Measurements from ENCODE around the gene TRIM75. TPM values are rescaled to one million over a fixed set of nuclear protein-coding genes. Genes with fewer than 3 reads are reported as not detected.

Gene TRIM75
- total and polyA plus RNA-seq, 2 of the 13 experiments (the other 11 are each of a cell fraction or from before 2014, with no cell fraction given): not detected

DNA sequence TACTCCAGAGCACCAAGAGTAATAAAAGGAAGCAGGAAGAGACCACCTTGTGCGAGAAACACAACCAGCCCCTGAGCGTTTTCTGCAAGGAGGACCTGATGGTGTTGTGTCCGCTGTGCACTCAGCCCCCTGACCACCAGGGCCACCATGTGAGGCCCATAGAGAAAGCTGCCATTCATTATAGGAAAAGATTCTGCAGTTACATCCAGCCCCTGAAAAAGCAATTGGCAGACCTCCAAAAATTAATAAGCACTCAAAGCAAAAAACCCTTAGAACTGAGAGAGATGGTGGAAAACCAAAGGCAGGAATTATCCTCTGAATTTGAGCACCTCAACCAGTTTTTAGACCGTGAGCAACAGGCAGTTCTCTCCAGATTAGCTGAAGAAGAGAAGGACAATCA is 5.7 kb downstream of the TRIM75 start:
- ATAC-seq: no peak
- Histone ChIP-seq H4K20me1 (ENCODE audit: insufficient read depth, low read length) (no peaks in the 10 kb centered on the region), H3K9me3 (ENCODE audit: low read length) (no peaks in the 10 kb centered on the region), H3K9ac (ENCODE audit: insufficient read depth, low read depth, low read length) (no peak overlapping the region), H3K4me2 (ENCODE audit: low read depth, low read length) (no peak overlapping the region), H3K27ac (ENCODE audit: extremely low read length, insufficient read depth, low read length) (no peak overlapping the region), H3K27me3 (ENCODE audit: control insufficient read depth in 1 of 2, insufficient read depth in 2 of 2, low read length in 2 of 2) (peaks cover 0 to 11% of the 10 kb centered on the region in 2 experiments; a peak in 2 of 5 replicates), H3K4me3 (replicated peaks in 1 of 3; ENCODE audit: insufficient read depth in 1 of 3, low read depth in 2 of 3, low read length in 3 of 3) (no peak overlapping the region), H3K79me2 (ENCODE audit: insufficient read depth, low read length) (no peaks in the 10 kb centered on the region), H2AFZ (ENCODE audit: low read length) (no peak overlapping the region), H3K36me3 (replicated peaks in 1 of 2; ENCODE audit: control insufficient read depth in 1 of 2, insufficient read depth in 2 of 2, low read length in 2 of 2) (no peaks in the 10 kb centered on the region), H3K4me1 (ENCODE audit: insufficient read depth, low read length) (no peaks in the 10 kb centered on the region)
- CTCF ChIA-PET (ENCODE audit: low intra/inter-chr PET ratio, low total read pairs): no interaction called here
- TF ChIP-seq YEATS4 (CRISPR knock-in tag; IDR thresholded peaks at IDR 0.05; ENCODE audit: borderline replicate concordance) (no peak), NFAT5 (CRISPR knock-in tag; IDR thresholded peaks at IDR 0.05) (no peak), ZNF264 (CRISPR knock-in tag; IDR thresholded peaks at IDR 0.05) (no peak), HDAC2 (CRISPR knock-in tag; IDR thresholded peaks at IDR 0.05) (no peak), XRCC5 (optimal IDR thresholded peaks at IDR 0.05; ENCODE audit: low read length) (no peak), ZNF572 (CRISPR knock-in tag; IDR thresholded peaks at IDR 0.05) (no peak), PHB2 (IDR thresholded peaks at IDR 0.05; ENCODE audit: partially characterized antibody) (no peak), SATB2 (CRISPR knock-in tag; IDR thresholded peaks at IDR 0.05) (no peak), ZKSCAN8 (CRISPR knock-in tag; IDR thresholded peaks at IDR 0.05; ENCODE audit: borderline replicate concordance) (no peak), SMAD9 (CRISPR knock-in tag; IDR thresholded peaks at IDR 0.05) (no peak)
- TF ChIP-seq, protein P1, sequence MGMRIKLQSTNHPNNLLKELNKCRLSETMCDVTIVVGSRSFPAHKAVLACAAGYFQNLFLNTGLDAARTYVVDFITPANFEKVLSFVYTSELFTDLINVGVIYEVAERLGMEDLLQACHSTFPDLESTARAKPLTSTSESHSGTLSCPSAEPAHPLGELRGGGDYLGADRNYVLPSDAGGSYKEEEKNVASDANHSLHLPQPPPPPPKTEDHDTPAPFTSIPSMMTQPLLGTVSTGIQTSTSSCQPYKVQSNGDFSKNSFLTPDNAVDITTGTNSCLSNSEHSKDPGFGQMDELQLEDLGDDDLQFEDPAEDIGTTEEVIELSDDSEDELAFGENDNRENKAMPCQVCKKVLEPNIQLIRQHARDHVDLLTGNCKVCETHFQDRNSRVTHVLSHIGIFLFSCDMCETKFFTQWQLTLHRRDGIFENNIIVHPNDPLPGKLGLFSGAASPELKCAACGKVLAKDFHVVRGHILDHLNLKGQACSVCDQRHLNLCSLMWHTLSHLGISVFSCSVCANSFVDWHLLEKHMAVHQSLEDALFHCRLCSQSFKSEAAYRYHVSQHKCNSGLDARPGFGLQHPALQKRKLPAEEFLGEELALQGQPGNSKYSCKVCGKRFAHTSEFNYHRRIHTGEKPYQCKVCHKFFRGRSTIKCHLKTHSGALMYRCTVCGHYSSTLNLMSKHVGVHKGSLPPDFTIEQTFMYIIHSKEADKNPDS (CRISPR knock-in tag; IDR thresholded peaks at IDR 0.05): no peak
- TF ChIP-seq, protein P2, sequence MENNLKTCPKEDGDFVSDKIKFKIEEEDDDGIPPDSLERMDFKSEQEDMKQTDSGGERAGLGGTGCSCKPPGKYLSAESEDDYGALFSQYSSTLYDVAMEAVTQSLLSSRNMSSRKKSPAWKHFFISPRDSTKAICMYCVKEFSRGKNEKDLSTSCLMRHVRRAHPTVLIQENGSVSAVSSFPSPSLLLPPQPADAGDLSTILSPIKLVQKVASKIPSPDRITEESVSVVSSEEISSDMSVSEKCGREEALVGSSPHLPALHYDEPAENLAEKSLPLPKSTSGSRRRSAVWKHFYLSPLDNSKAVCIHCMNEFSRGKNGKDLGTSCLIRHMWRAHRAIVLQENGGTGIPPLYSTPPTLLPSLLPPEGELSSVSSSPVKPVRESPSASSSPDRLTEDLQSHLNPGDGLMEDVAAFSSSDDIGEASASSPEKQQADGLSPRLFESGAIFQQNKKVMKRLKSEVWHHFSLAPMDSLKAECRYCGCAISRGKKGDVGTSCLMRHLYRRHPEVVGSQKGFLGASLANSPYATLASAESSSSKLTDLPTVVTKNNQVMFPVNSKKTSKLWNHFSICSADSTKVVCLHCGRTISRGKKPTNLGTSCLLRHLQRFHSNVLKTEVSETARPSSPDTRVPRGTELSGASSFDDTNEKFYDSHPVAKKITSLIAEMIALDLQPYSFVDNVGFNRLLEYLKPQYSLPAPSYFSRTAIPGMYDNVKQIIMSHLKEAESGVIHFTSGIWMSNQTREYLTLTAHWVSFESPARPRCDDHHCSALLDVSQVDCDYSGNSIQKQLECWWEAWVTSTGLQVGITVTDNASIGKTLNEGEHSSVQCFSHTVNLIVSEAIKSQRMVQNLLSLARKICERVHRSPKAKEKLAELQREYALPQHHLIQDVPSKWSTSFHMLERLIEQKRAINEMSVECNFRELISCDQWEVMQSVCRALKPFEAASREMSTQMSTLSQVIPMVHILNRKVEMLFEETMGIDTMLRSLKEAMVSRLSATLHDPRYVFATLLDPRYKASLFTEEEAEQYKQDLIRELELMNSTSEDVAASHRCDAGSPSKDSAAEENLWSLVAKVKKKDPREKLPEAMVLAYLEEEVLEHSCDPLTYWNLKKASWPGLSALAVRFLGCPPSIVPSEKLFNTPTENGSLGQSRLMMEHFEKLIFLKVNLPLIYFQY (CRISPR knock-in tag; IDR thresholded peaks at IDR 0.05; ENCODE audit: borderline replicate concordance): no peak
- BruUV-seq (replicated peaks): no TSS peak
- DNase-seq (ENCODE audit: low spot score): no peak
- 11% methylated on average over 4 of the region's 4 CpGs for WGBS (ENCODE audit: low lambda C conversion rate)
- intact Hi-C loops (cut with micrococcal nuclease; ENCODE audit: unreplicated experiment) (no loop called here), in situ Hi-C loops (cut with HindIII; ENCODE audit: extremely low pct_ligation_motif_present, low pct_unique_long_range_greater_than_20kb) (no loop called here)
- POLR2A ChIA-PET: no interaction called here
- no peak for FAIRE-seq
